IMR-90 (cell line): ENCODE data around the gene DPF3. TPM values are rescaled to one million over a fixed set of nuclear protein-coding genes. Genes with fewer than 3 reads are reported as not detected.

ENCODE experiments used
- ATAC-seq: fragments of 200-7000 bp; cut with Tn5 transposase; 2 replicates; pipeline ENCODE4 v1.9.1; 2020; ENCODE audit warnings: low read depth, mild to moderate bottlenecking, moderate library complexity
- BruUV-seq: library from RNA; stranded (reverse); fragments of 400-500 nt; replicated peaks from 2 replicates; lab custom pipeline; 2021; lab: Mats Ljungman, UMichigan
- CTCF ChIA-PET: fragments of 300-600 bp; formaldehyde crosslinking; extraction: SDS; loops from one replicate; lab custom pipeline; 2021; ENCODE audit warnings: antibody characterized with exemption; lab: Yijun Ruan, JAX
- POLR2A ChIA-PET: fragments of 300-600 bp; sonication (Branson Sonifier 250); formaldehyde crosslinking; loops from one replicate; lab custom pipeline; 2022; ENCODE audit warnings: antibody characterized with exemption; ENCODE audit not compliant: unreplicated experiment; lab: Charles Lee
- DNase-seq: peaks from one replicate; pipeline ENCODE4 v3.0.0; 2013
- H2AFZ ChIP-seq: replicated peaks from 2 replicates; pipeline ENCODE3; 2013; ENCODE audit warnings: low read length, mild to moderate bottlenecking; ENCODE audit not compliant: poor library complexity
- H2AK5ac ChIP-seq: 2 replicates; pipeline ENCODE4 v1.6.1; 2013; ENCODE audit warnings: low read depth, low read length, inconsistent platforms
- H2AK9ac ChIP-seq: replicated peaks from 2 replicates; pipeline ENCODE3; 2013; ENCODE audit warnings: mild to moderate bottlenecking, low read depth, low read length, moderate library complexity; ENCODE audit not compliant: poor library complexity
- H2BK120ac ChIP-seq: 2 replicates; pipeline ENCODE4 v1.6.1; 2013; ENCODE audit warnings: low read depth, low read length, inconsistent platforms
- H2BK15ac ChIP-seq: 3 replicates; pipeline ENCODE4 v1.6.1; 2013; ENCODE audit warnings: low read depth, low read length, inconsistent platforms
- H2BK20ac ChIP-seq: 2 replicates; pipeline ENCODE4 v1.6.1; 2013; ENCODE audit warnings: low read depth, mild to moderate bottlenecking, inconsistent platforms, low read length, moderate library complexity
- H2BK5ac ChIP-seq: 2 replicates; pipeline ENCODE4 v1.6.1; 2013; ENCODE audit warnings: mild to moderate bottlenecking, low read depth, low read length, inconsistent platforms; ENCODE audit not compliant: poor library complexity, severe bottlenecking
- H3K14ac ChIP-seq: replicated peaks from 2 replicates; pipeline ENCODE4 v1.6.1; 2013; ENCODE audit warnings: low read depth, low read length, inconsistent platforms
- H3K18ac ChIP-seq: 2 replicates; pipeline ENCODE4 v1.6.1; 2013; ENCODE audit warnings: low read depth, low read length, control low read depth
- H3K23ac ChIP-seq: 2 replicates; pipeline ENCODE4 v1.6.1; 2013; ENCODE audit warnings: low read depth, low read length, inconsistent platforms
- H3K27ac ChIP-seq: 2 replicates; pipeline ENCODE4 v1.5.1; 2013; ENCODE audit warnings: mild to moderate bottlenecking, control low read depth, low read length; ENCODE audit not compliant: insufficient read depth
- H3K27me3 ChIP-seq: 2 replicates; pipeline ENCODE4 v1.6.1; 2013; ENCODE audit warnings: low read length; ENCODE audit not compliant: control insufficient read depth, insufficient read depth
- H3K36me3 ChIP-seq: 2 replicates; pipeline ENCODE4 v1.6.1; 2013; ENCODE audit warnings: low read length, mixed read lengths; ENCODE audit not compliant: control insufficient read depth, insufficient read depth
- H3K4ac ChIP-seq: 2 replicates; pipeline ENCODE4 v1.6.1; 2013; ENCODE audit warnings: low read depth, low read length, inconsistent platforms
- H3K4me1 ChIP-seq: 2 replicates; pipeline ENCODE4 v1.6.1; 2013; ENCODE audit warnings: low read length, mixed read lengths; ENCODE audit not compliant: control insufficient read depth, insufficient read depth
- H3K4me2 ChIP-seq: 2 replicates; pipeline ENCODE4 v1.6.1; 2013; ENCODE audit warnings: low read depth, mild to moderate bottlenecking, control low read depth, low read length, moderate library complexity
- H3K4me3 ChIP-seq: 2 replicates; pipeline ENCODE4 v1.5.1; 2013; ENCODE audit warnings: low read depth, mild to moderate bottlenecking, control low read depth, low read length, moderate library complexity; ENCODE audit not compliant: insufficient read depth
- H3K56ac ChIP-seq: 2 replicates; pipeline ENCODE4 v1.6.1; 2013; ENCODE audit warnings: low read length, inconsistent platforms; ENCODE audit not compliant: insufficient read depth; ENCODE audit errors: extremely low read depth
- H3K79me1 ChIP-seq, 2 experiments: 2 replicates each; pipeline ENCODE4 v1.6.1; 2013; ENCODE audit warnings: low read length in 2 of 2, inconsistent platforms in 1 of 2, low read depth in 1 of 2
- H3K9ac ChIP-seq: 2 replicates; pipeline ENCODE4 v1.6.1; 2013; ENCODE audit warnings: low read depth, low read length, control low read depth
- H3K9me1 ChIP-seq: 2 replicates; pipeline ENCODE4 v1.6.1; 2013; ENCODE audit warnings: low read length, inconsistent platforms; ENCODE audit not compliant: insufficient read depth
- H3K9me3 ChIP-seq: 2 replicates; pipeline ENCODE4 v1.6.1; 2013; ENCODE audit warnings: low read length; ENCODE audit not compliant: control insufficient read depth, insufficient read depth
- H4K20me1 ChIP-seq: 2 replicates; pipeline ENCODE4 v1.6.1; 2013; ENCODE audit warnings: low read length, inconsistent platforms; ENCODE audit not compliant: insufficient read depth
- H4K5ac ChIP-seq: 2 replicates; pipeline ENCODE4 v1.6.1; 2013; ENCODE audit warnings: mild to moderate bottlenecking, low read depth, low read length, control low read depth
- H4K8ac ChIP-seq, 2 experiments: 2 replicates each; pipeline ENCODE4 v1.6.1; 2013; ENCODE audit warnings: low read depth in 2 of 2, low read length in 2 of 2, control low read depth in 1 of 2, inconsistent platforms in 1 of 2
- H4K91ac ChIP-seq: 2 replicates; pipeline ENCODE4 v1.6.1; 2013; ENCODE audit warnings: low read depth, low read length, inconsistent platforms; ENCODE audit not compliant: insufficient read depth
- BHLHE40 ChIP-seq: fragments of 150-350 bp; IDR thresholded peaks from 2 replicates; pipeline ENCODE4 v1.6.1; 2016; ENCODE audit warnings: mild to moderate bottlenecking, low read depth, low read length
- CEBPB ChIP-seq: IDR thresholded peaks from 2 replicates; pipeline ENCODE4 v1.6.1; 2012; ENCODE audit warnings: low read depth, low read length, improper control_type of control experiment
- CHD1 ChIP-seq: IDR thresholded peaks from 2 replicates; pipeline ENCODE4 v1.6.1; 2012; ENCODE audit warnings: low read depth, low read length, improper control_type of control experiment
- FOS ChIP-seq: fragments of 150-350 bp; IDR thresholded peaks from 2 replicates; pipeline ENCODE4 v1.6.1; 2016; ENCODE audit warnings: low read depth, low read length
- MAFK ChIP-seq: IDR thresholded peaks from 2 replicates; pipeline ENCODE4 v1.6.1; 2012; ENCODE audit warnings: low read depth, low read length, improper control_type of control experiment
- MAZ ChIP-seq: IDR thresholded peaks from 2 replicates; pipeline ENCODE4 v1.6.1; 2012; ENCODE audit warnings: low read depth, mild to moderate bottlenecking, low read length, improper control_type of control experiment, moderate library complexity, borderline replicate concordance
- MXI1 ChIP-seq: IDR thresholded peaks from 2 replicates; pipeline ENCODE4 v1.6.1; 2012; ENCODE audit warnings: low read depth, mild to moderate bottlenecking, low read length, moderate library complexity, borderline replicate concordance
- NFE2L2 ChIP-seq: fragments of 150-350 bp; IDR thresholded peaks from 2 replicates; pipeline ENCODE4 v1.6.1; 2016; ENCODE audit warnings: low read depth, mild to moderate bottlenecking, low read length
- RAD21 ChIP-seq: IDR thresholded peaks from 2 replicates; pipeline ENCODE4 v1.6.1; 2012; ENCODE audit warnings: low read length, improper control_type of control experiment
- RCOR1 ChIP-seq: IDR thresholded peaks from 2 replicates; pipeline ENCODE4 v1.6.1; 2012; ENCODE audit warnings: mild to moderate bottlenecking, low read length, improper control_type of control experiment; ENCODE audit not compliant: insufficient replicate concordance
- WGBS, 2 experiments: methylation state at CpG; one replicate each; pipeline versions ENCODE4 v1.1.5 to v1.1.7; 2013; ENCODE audit warnings: missing lambda C conversion rate in 2 of 2; ENCODE audit not compliant: insufficient read length in 1 of 2; ENCODE audit errors: extremely low coverage in 2 of 2; 5-methylcytosine and 5-hydroxymethylcytosine counted together
- dilution Hi-C: fragments of 300-500 bp; cut with HindIII; formaldehyde crosslinking; loops from one replicate; pipeline ENCODE4 v1.14.3; 2018; ENCODE audit warnings: low sequenced_read_pairs; ENCODE audit not compliant: unreplicated experiment
- in situ Hi-C: fragments of 300-500 bp; cut with MboI; formaldehyde crosslinking; loops from 3 replicates; pipeline ENCODE4 v1.14.3; 2019; ENCODE audit warnings: low sequenced_read_pairs, inconsistent platforms, mixed read lengths
- intact Hi-C: fragments of 100-400 bp; cut with micrococcal nuclease; formaldehyde crosslinking; loops from 2 replicates; pipeline ENCODE4 v1.10.0; 2022
- polyA plus RNA-seq, 3 experiments: library from polyadenylated mRNA; depleted of rRNA; stranded (reverse); fragments of >200 nt; gene quantifications; 2 replicates each; pipeline ENCODE4 v1.2.3, GENCODE V29; 2012; ENCODE audit warnings: low replicate concordance in 1 of 3
- total RNA-seq: library from RNA; depleted of rRNA; stranded (reverse); fragments of >200 nt; gene quantifications from 2 replicates; pipeline ENCODE4 v1.2.3, GENCODE V29; 2012
- TF ChIP-seq, protein P1 (sequence below): fragments of 150-350 bp; IDR thresholded peaks from 2 replicates; pipeline ENCODE4 v1.6.1; 2016; ENCODE audit warnings: low read depth, mild to moderate bottlenecking, low read length, moderate library complexity, borderline replicate concordance
- TF ChIP-seq, protein P2 (sequence below): fragments of 150-350 bp; IDR thresholded peaks from 2 replicates; pipeline ENCODE4 v1.6.1; 2017; ENCODE audit warnings: mild to moderate bottlenecking, antibody characterized with exemption, low read length, low read depth

Gene DPF3
- total and polyA plus RNA-seq, 2 of the 4 experiments (the other 2 are of a cell fraction) = 30.5 to 32.8 TPM

DNA sequence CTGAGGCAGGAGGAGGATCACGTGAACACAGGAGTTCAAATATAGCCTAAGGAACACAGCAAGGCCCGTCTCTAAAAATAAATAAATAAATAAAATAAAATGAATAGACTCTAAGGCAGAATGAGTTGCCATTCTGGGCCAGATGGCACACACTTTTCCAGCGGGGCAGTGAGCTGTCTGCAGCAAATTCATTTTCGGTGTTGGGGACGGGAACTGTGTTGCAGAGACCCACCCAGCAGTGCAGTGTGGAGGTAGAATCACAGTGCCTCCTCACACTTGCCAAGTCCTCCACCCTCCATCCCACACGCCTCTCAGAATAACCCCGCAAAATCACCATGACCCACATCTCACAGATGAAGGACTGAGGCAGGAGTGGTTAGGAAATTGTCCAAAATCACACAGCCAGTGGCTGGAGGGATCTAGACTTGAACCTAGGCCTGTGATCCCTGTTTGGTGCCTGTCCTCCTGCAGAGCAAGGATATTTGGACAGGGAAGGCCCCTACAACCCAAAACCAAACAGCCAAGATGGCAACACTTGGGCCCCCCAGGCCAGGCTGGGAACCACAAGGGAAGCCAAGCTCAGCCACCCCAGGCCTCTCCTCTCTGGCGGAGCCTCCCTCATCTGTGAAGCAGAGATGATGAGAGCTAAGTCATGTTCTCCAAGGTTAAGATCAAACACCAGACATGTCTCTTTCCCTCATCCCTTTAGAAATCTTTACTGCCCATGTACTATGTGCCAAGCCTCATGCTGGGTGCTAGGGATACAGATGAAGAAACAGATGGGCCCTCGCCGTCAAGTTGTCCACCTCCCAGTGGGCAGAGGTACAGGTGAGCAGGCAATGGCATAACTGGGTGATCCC lies 152.7 kb downstream of the DPF3 start:
- Histone ChIP-seq H2BK120ac (no peak overlapping the region), H3K9me1 (peaks cover 26% of the 10 kb centered on the region), H3K36me3 (0 out of 2 replicates have a peak, but pooled peaks cover 2% of the 10 kb centered on the region), H2BK20ac (no peak overlapping the region), H4K20me1 (no peaks in the 10 kb centered on the region), H3K9ac (no peak overlapping the region), H3K79me1 (peaks cover 3 to 30% of the 10 kb centered on the region in 2 experiments; a peak in 2 of 4 replicates), H2AK9ac (peak overlapping the region; percentile 24), H3K14ac (no peak overlapping the region), H3K9me3 (no peaks in the 10 kb centered on the region), H3K4me1 (peaks cover 26% of the 10 kb centered on the region), H3K23ac (no peak overlapping the region), H3K27me3 (no peaks in the 10 kb centered on the region), H2AFZ (no peak overlapping the region), H4K8ac (no peak overlapping the region), H3K4me3 (no peak overlapping the region), H2BK5ac (no peak overlapping the region), H4K5ac (no peak overlapping the region), H2BK15ac (peak overlapping the region; percentile 10; the same call in 1 of the 3 replicates), H3K27ac (no peak overlapping the region), H3K4ac (no peak overlapping the region), H2AK5ac (peak overlapping the region; percentile 39), H3K18ac (no peak overlapping the region), H3K4me2 (no peak overlapping the region), H4K91ac (peak overlapping the region; percentile 19; the same call in 1 of the 2 replicates), H3K56ac (no peak overlapping the region)
- intact Hi-C loops (no loop called here), dilution Hi-C loops (no loop called here), in situ Hi-C loops (no loop called here)
- WGBS, 2 experiments = 100% methylated on average over 2 of the region's 10 CpGs; no CpG with 5 or more reads in 1 of the 2 experiments
- DNase-seq (no peak), ATAC-seq (no peak)
- TF ChIP-seq RAD21 (no peak), MXI1 (no peak), CEBPB (no peak), FOS (no peak), MAFK (no peak), BHLHE40 (no peak), NFE2L2 (no peak), RCOR1 (no peak), CHD1 (no peak), MAZ (no peak)
- TF ChIP-seq, protein P1, sequence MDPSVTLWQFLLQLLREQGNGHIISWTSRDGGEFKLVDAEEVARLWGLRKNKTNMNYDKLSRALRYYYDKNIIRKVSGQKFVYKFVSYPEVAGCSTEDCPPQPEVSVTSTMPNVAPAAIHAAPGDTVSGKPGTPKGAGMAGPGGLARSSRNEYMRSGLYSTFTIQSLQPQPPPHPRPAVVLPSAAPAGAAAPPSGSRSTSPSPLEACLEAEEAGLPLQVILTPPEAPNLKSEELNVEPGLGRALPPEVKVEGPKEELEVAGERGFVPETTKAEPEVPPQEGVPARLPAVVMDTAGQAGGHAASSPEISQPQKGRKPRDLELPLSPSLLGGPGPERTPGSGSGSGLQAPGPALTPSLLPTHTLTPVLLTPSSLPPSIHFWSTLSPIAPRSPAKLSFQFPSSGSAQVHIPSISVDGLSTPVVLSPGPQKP = no peak
- TF ChIP-seq, protein P2, sequence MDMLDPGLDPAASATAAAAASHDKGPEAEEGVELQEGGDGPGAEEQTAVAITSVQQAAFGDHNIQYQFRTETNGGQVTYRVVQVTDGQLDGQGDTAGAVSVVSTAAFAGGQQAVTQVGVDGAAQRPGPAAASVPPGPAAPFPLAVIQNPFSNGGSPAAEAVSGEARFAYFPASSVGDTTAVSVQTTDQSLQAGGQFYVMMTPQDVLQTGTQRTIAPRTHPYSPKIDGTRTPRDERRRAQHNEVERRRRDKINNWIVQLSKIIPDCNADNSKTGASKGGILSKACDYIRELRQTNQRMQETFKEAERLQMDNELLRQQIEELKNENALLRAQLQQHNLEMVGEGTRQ = no peak
- ChIA-PET CTCF (interaction anchor here (0.5 kb wide), 1 partner anchor 33 kb away, joined by 3 read pairs; no protein-coding TSS in a partner anchor), POLR2A (no interaction called here)
- no TSS peak for BruUV-seq
